ENCODE results near the gene PLA2G2F. TPM values are rescaled to one million over a fixed set of nuclear protein-coding genes. Genes with fewer than 3 reads are reported as not detected.

Gene PLA2G2F
- total RNA-seq, 8 experiments from 2014 or later = 0.13 to 1.7 (median 0.38) TPM; not detected in 1

GRCh38 chr1:20139776-20140612 lies 871 bp downstream of the PLA2G2F start:
- no peak for ATAC-seq (replicated peaks in 6 of 8)
- Histone ChIP-seq H3K27ac (no peak overlapping the region), H3K4me3 (no peak overlapping the region), H3K4me1 (replicated peaks in 1 of 2) (no peaks in the 10 kb centered on the region)
- 49 to 100% (median 87%) methylated on average over 2 to 10 of the region's 13 CpGs; no CpG with 5 or more reads in 4 of the 10 experiments for WGBS, 10 experiments
- in situ Hi-C loops (cut with MboI; ENCODE audit: low pct_unique_long_range_greater_than_20kb in 2 of 9, low sequenced_read_pairs in 9 of 9, unreplicated experiment in 9 of 9) = no loop called here

- Histone ChIP-seq H3K4me1 (replicated peaks in 1 of 2) (no peaks in the 10 kb centered on the region), H3K4me3 (no peak overlapping the region), H3K27ac (no peak overlapping the region)
- in situ Hi-C loops (cut with MboI; ENCODE audit: low pct_unique_long_range_greater_than_20kb in 2 of 9, low sequenced_read_pairs in 9 of 9, unreplicated experiment in 9 of 9) = no loop called here
- 43 to 100% (median 84%) methylated on average over 1 to 8 of the region's 9 CpGs; no CpG with 5 or more reads in 4 of the 10 experiments for WGBS, 10 experiments
- ATAC-seq (replicated peaks in 6 of 8) = no peak
Observed at GRCh38 chr1:20141001-20141400, 1.9 kb downstream of the PLA2G2F start.

- Histone ChIP-seq H3K27ac (no peak overlapping the region), H3K4me1 (replicated peaks in 1 of 2) (no peaks in the 10 kb centered on the region), H3K4me3 (no peak overlapping the region)
- WGBS, 10 experiments = 30 to 93% (median 86%) methylated on average over 2 to 6 of the region's 7 CpGs; no CpG with 5 or more reads in 5 of the 10 experiments
- in situ Hi-C loops (cut with MboI; ENCODE audit: low pct_unique_long_range_greater_than_20kb in 2 of 9, low sequenced_read_pairs in 9 of 9, unreplicated experiment in 9 of 9) = no loop called here
- ATAC-seq (replicated peaks in 6 of 8) = no peak
Observed at GRCh38 chr1:20141466-20141865, 2.3 kb downstream of the PLA2G2F start.

- no peaks in the 10 kb centered on the region for H3K4me1 ChIP-seq (replicated peaks in 1 of 2)
- H3K4me3 ChIP-seq = no peak overlapping the region
- in situ Hi-C loops (cut with MboI; ENCODE audit: low pct_unique_long_range_greater_than_20kb in 2 of 9, low sequenced_read_pairs in 9 of 9, unreplicated experiment in 9 of 9) = no loop called here
- no peak for ATAC-seq (replicated peaks in 6 of 8)
- no peak overlapping the region for H3K27ac ChIP-seq
- 67 to 84% (median 79%) methylated on average over 5 to 11 of the region's 13 CpGs; no CpG with 5 or more reads in 6 of the 10 experiments for WGBS, 10 experiments
Observed at GRCh38 chr1:20142001-20142710, 3.0 kb downstream of the PLA2G2F start.

- no peak for ATAC-seq (replicated peaks in 6 of 8)
- 50 to 93% (median 87%) methylated on average over 1 to 6 of the region's 8 CpGs; no CpG with 5 or more reads in 7 of the 10 experiments for WGBS, 10 experiments
- H3K27ac ChIP-seq = no peak overlapping the region
- in situ Hi-C loops (cut with MboI; ENCODE audit: low pct_unique_long_range_greater_than_20kb in 2 of 9, low sequenced_read_pairs in 9 of 9, unreplicated experiment in 9 of 9) = no loop called here
- no peaks in the 10 kb centered on the region for H3K4me1 ChIP-seq (replicated peaks in 1 of 2)
- H3K4me3 ChIP-seq = no peak overlapping the region
Observed at GRCh38 chr1:20143318-20143717, 4.2 kb downstream of the PLA2G2F start.

GRCh38 chr1:20143734-20144565 lies 4.8 kb downstream of the PLA2G2F start:
- H3K4me3 ChIP-seq = no peak overlapping the region
- no peak for ATAC-seq (replicated peaks in 6 of 8)
- WGBS, 10 experiments = 47 to 93% (median 75%) methylated on average over 3 to 9 of the region's 13 CpGs; no CpG with 5 or more reads in 2 of the 10 experiments
- no peak overlapping the region for H3K27ac ChIP-seq
- in situ Hi-C loops (cut with MboI; ENCODE audit: low pct_unique_long_range_greater_than_20kb in 2 of 9, low sequenced_read_pairs in 9 of 9, unreplicated experiment in 9 of 9) = no loop called here
- H3K4me1 ChIP-seq (replicated peaks in 1 of 2) = no peaks in the 10 kb centered on the region

GRCh38 chr1:20147846-20148570 lies 8.9 kb downstream of the PLA2G2F start:
- peaks cover 0 to 10% of the 10 kb centered on the region in 2 donors for H3K4me1 ChIP-seq (replicated peaks in 1 of 2)
- no peak for ATAC-seq (replicated peaks in 6 of 8)
- no peak overlapping the region for H3K27ac ChIP-seq
- H3K4me3 ChIP-seq = no peak overlapping the region
- 83 to 95% (median 93%) methylated on average over 1 to 8 of the region's 13 CpGs; no CpG with 5 or more reads in 6 of the 10 experiments for WGBS, 10 experiments
- in situ Hi-C loops (cut with MboI; ENCODE audit: low pct_unique_long_range_greater_than_20kb in 2 of 9, low sequenced_read_pairs in 9 of 9, unreplicated experiment in 9 of 9) = no loop called here

GRCh38 chr1:20148571-20149500 lies 9.7 kb downstream of the PLA2G2F start:
- in situ Hi-C loops (cut with MboI; ENCODE audit: low pct_unique_long_range_greater_than_20kb in 2 of 9, low sequenced_read_pairs in 9 of 9, unreplicated experiment in 9 of 9) = no loop called here
- no peak overlapping the region for H3K4me3 ChIP-seq
- no peak overlapping the region for H3K27ac ChIP-seq
- WGBS, 10 experiments = 80 to 100% (median 90%) methylated on average over 1 to 8 of the region's 13 CpGs; no CpG with 5 or more reads in 7 of the 10 experiments
- no peak for ATAC-seq (replicated peaks in 6 of 8)
- peaks cover 0 to 15% of the 10 kb centered on the region in 2 donors for H3K4me1 ChIP-seq (replicated peaks in 1 of 2)

- in situ Hi-C loops (cut with MboI; ENCODE audit: low pct_unique_long_range_greater_than_20kb in 2 of 9, low sequenced_read_pairs in 9 of 9, unreplicated experiment in 9 of 9) = loop anchor here in 6 of 9 experiments (10.0 to 25.0 kb wide), 4 partner anchors 235 to 487 kb away; partner anchors contain the start of genes PLA2G2E (in 3 of the 6), CAMK2N1 (in 1 of the 6) and HTR6 (in 1 of the 6)
- WGBS, 10 experiments = 50 to 85% (median 69%) methylated on average over 1 to 11 of the region's 27 CpGs; no CpG with 5 or more reads in 6 of the 10 experiments
- Histone ChIP-seq H3K4me3 (no peak overlapping the region), H3K27ac (no peak overlapping the region), H3K4me1 (replicated peaks in 1 of 2) (peaks cover 0 to 15% of the 10 kb centered on the region in 2 donors)
- ATAC-seq (replicated peaks in 6 of 8) = no peak
Observed at GRCh38 chr1:20149601-20150325, 10.6 kb downstream of the PLA2G2F start.

- no peak overlapping the region for H3K4me3 ChIP-seq
- WGBS, 10 experiments = 67 to 100% (median 86%) methylated on average over 1 to 5 of the region's 8 CpGs; no CpG with 5 or more reads in 4 of the 10 experiments
- ATAC-seq (replicated peaks in 6 of 8) = no peak
- H3K27ac ChIP-seq = no peak overlapping the region
- in situ Hi-C loops (cut with MboI; ENCODE audit: low pct_unique_long_range_greater_than_20kb in 2 of 9, low sequenced_read_pairs in 9 of 9, unreplicated experiment in 9 of 9) = loop anchor here in 6 of 9 experiments (10.0 to 25.0 kb wide), 4 partner anchors 236 to 488 kb away; partner anchors contain the start of genes PLA2G2E (in 3 of the 6), CAMK2N1 (in 1 of the 6) and HTR6 (in 1 of the 6)
- H3K4me1 ChIP-seq (replicated peaks in 1 of 2) = peaks cover 0 to 15% of the 10 kb centered on the region in 2 donors
Observed at GRCh38 chr1:20150326-20150705, 11.2 kb downstream of the PLA2G2F start.
